ENCODE data around the gene ENGASE.

DNA sequence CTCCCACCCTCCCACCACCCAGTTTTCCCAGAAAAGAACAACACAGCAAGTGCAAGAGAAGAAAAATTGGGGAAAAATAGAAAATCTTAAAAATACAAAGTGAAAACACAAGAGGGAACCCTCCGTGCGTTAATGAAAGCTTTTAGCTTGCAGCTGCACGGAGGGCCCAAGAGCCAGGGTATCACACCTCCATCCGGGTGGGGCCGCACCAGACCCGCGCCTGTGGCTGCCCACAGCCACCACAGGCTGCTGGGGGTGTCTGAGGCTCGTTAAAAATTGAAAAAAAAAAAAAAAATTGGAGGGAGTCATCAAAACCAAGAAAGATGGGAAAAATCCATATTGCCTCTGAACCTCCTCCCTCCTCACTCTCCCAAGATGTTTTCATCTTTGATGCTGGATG, 18.6 kb downstream of the ENGASE start:
- no peak for TF ChIP-seq POLR2A (IDR thresholded peaks at IDR 0.05; ENCODE audit: low read depth)
- TF ChIP-seq, protein P1, sequence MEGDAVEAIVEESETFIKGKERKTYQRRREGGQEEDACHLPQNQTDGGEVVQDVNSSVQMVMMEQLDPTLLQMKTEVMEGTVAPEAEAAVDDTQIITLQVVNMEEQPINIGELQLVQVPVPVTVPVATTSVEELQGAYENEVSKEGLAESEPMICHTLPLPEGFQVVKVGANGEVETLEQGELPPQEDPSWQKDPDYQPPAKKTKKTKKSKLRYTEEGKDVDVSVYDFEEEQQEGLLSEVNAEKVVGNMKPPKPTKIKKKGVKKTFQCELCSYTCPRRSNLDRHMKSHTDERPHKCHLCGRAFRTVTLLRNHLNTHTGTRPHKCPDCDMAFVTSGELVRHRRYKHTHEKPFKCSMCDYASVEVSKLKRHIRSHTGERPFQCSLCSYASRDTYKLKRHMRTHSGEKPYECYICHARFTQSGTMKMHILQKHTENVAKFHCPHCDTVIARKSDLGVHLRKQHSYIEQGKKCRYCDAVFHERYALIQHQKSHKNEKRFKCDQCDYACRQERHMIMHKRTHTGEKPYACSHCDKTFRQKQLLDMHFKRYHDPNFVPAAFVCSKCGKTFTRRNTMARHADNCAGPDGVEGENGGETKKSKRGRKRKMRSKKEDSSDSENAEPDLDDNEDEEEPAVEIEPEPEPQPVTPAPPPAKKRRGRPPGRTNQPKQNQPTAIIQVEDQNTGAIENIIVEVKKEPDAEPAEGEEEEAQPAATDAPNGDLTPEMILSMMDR (IDR thresholded peaks at IDR 0.05), result no peak
- no peak for TF ChIP-seq POLR2AphosphoS5 (IDR thresholded peaks at IDR 0.05)
- TF ChIP-seq EP300 (IDR thresholded peaks at IDR 0.05), result no peak
